GM18858 (cell line): ENCODE results near the gene CSH2.
A peak's percentile ranks its signal among the peaks of the same experiment; 100 is the strongest.
"Not testable (repeated sequence)": the region's sequence is repeated elsewhere in the genome, so short reads cannot be mapped to it uniquely, and the experiment has no call there.

ENCODE experiments used
- ATAC-seq: cut with Tn5 transposase; IDR thresholded peaks from one replicate; pipeline ENCODE4 v1.9.1; 2021; ENCODE audit not compliant: unreplicated experiment

Gene CSH2

DNA sequence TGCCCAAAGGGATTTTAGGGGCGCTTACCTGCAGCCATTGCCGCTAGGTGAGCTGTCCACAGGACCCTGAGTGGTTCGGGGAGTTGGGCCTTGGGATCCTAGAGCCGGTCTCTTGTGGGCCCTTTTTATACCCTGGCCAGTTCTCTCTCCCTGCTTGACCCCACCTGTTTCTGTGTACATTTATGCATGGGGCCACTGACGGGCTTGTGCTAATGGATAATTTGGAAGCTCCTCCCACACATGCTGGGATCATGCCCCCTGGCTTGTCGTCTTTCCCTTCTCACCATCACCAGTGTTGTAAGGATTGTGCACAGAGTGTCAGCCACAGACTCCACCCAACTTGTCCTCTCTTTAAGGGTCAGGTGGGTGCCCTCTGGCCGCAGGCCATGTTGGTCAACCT is at the start of gene CSH2:
CSH2 (minus strand) TSS at position 101 of the 400 bp plus-strand sequence; CDS start at position 38, 63 bp downstream.
- ATAC-seq: not testable (repeated sequence)

DNA sequence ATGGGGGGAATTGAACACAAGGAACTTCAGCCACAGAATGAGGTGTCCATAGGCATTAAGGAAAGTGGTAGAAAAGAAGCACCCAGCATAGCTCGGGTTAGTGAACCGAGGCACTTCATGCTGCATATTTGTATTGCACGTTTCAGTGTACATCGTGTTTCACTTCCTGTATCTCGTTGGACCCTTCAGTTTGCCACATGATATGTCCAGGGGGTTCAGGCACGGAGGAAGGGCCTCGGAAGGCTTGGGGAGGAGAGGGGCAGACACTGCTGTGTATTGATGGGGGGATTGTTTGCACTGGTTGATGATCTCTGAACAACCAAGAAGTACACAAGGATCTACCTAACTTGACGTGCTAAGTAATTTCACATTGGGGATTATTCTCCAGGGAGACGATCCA is 48.9 kb upstream of the CSH2 start:
- ATAC-seq: not testable (repeated sequence)

DNA sequence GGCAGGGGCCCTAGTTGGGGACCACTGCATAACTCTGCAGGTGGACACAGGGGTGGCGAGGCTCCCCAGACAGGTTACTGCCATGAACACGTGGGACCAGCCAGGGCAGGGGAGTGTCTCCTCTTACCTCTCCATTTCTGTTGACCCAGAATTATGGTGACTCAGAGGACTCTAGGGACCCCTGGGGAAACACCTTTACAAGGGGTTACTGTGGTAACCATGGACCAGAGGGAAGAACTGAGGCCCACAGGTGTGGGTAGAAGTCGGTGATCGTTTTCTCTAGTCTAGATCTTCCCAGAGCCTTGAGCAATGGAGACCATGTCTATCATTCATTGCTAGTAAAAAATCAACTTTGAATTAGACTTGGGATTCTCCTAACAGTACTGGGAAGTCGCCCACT is 47.3 kb upstream of the CSH2 start:
- not testable (repeated sequence) for ATAC-seq

DNA sequence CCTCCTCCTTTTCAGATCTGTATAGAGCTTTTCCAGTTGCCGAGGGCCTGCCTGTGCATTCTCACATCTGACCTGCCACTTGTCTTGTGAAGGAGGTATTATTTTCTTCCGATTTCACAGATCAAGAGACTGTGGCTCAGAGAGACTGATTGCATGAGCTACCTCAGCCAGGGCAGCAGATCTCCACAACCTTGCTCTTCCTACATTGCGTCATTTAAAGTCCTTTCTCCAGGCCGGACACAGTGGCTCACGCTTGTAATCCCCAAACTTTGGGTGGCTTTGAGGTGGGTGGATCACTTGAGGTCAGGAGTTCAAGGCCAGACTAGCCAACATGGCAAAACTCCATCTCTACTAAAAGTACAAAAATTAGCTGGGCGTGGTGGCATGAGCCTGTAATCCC is 46.6 kb upstream of the CSH2 start:
- not testable (repeated sequence) for ATAC-seq

DNA sequence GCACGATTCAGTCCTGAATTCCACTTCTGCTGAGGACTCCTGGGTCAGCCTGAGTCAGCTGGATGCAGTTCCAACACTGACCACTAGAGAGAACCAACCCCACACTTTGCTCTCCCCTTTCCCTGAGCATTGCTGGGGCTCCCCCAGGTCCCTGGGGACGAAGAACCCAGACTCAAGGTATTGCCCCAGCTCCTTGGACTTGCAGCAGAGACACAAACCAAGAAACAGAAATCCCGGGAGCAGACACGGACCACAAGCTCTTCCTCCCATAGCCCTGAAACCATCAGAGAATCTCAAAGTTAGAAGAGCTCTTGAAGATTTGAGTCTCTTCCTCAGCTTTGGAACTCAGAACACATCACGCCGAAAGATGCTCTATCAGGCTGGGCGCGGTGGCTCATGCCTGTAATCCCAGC is 45.8 kb upstream of the CSH2 start:
- ATAC-seq: peak; percentile 65

DNA sequence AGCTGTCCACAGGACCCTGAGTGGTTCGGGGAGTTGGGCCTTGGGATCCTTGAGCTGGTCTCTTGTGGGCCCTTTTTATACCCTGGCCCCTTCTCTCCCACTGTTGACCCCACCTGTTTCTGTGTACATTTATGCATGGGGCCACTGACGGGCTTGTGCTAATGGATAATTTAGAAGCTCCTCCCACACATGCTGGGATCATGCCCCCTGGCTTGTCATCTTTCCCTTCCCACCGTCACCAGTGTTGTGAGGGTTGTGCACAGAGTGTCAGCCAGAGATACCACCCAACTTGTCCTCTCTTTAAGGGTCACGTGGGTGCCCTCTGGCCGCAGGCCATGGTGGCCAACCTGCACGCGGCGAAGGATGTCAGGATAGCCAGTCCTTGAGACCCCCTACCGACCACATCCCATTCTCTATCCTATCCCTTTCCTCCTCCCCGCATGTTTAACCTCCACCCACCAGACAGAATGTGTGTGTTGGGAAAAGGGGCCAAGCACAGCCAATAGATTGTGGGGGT is 45.4 kb upstream of the CSH2 start, which contains the start of gene GH1:
GH1 (minus strand) TSS at position 51 of the 517 bp plus-strand sequence. CDS start 63 bp downstream, outside the sequence.
- ATAC-seq: not testable (repeated sequence)

DNA sequence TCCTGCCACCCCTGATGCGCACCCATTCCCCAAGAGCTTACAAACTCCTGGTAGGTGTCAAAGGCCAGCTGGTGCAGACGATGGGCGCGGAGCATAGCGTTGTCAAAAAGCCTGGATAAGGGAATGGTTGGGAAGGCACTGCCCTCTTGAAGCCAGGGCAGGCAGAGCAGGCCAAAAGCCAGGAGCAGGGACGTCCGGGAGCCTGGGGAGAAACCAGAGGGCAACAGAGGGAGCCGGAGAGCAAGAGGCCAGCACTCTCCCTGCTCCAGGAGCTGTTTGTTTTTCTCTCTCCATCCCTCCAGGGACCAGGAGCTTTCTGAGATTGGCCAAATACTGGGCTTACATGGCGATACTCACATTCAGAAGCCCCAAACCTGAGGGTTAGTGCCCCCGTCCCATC is 44.8 kb upstream of the CSH2 start:
- ATAC-seq: no peak

DNA sequence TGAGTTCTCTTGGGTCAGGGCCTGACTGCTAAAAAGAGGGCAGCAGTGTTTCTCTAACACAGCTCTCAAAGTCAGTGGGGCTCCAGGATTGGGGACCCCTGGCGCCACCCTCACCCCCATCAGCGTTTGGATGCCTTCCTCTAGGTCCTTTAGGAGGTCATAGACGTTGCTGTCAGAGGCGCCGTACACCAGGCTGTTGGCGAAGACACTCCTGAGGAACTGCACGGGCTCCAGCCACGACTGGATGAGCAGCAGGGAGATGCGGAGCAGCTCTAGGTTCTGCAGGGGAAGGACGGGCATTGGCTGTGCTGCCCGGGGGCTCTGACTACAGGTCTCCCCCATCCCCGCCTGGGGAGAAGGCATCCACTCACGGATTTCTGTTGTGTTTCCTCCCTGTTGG is 44.2 kb upstream of the CSH2 start:
- ATAC-seq: no peak

DNA sequence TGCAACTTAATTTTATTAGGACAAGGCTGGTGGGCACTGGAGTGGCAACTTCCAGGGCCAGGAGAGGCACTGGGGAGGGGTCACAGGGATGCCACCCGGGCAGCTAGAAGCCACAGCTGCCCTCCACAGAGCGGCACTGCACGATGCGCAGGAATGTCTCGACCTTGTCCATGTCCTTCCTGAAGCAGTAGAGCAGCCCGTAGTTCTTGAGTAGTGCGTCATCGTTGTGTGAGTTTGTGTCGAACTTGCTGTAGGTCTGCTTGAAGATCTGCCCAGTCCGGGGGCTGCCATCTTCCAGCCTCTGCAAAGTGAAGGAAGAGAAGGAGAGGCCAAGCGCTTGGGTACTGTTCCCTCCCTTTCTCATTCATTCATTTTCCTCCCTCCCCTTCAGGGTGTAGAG is 43.7 kb upstream of the CSH2 start:
- not testable (repeated sequence) for ATAC-seq

DNA sequence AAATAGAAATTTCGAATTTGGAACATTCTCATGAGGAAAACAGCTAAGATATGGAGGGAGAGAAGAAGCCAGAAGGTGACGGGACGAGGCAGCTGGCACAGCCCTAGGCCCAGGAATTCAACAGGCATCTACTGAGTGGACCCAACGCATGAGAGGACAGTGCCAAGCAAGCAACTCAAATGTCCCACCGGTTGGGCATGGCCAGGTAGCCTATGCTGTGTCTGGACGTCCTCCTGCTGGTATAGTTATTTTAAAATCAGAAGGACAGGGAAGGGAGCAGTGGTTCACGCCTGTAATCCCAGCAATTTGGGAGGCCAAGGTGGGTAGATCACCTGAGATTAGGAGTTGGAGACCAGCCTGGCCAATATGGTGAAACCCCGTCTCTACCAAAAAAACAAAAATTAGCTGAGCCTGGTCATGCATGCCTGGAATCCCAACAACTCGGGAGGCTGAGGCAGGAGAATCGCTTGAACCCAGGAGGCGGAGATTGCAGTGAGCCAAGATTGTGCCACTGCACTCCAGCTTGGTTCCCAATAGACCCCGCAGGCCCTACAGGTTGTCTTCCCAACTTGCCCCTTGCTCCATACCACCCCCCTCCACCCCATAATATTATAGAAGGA is 43.2 kb upstream of the CSH2 start:
- no peak for ATAC-seq

DNA sequence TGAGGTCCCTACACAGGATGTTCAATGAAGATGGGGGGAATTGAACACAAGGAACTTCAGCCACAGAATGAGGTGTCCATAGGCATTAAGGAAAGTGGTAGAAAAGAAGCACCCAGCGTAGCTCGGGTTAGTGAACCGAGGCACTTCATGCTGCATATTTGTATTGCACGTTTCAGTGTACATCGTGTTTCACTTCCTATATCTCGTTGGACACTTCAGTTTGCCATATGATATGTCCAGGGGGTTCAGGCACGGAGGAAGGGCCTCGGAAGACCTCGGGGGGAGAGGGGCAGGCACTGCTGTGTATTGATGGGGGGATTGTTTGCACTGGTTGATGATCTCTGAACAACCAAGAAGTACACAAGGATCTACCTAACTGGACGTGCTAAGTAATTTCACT is 42.3 kb upstream of the CSH2 start:
- not testable (repeated sequence) for ATAC-seq

DNA sequence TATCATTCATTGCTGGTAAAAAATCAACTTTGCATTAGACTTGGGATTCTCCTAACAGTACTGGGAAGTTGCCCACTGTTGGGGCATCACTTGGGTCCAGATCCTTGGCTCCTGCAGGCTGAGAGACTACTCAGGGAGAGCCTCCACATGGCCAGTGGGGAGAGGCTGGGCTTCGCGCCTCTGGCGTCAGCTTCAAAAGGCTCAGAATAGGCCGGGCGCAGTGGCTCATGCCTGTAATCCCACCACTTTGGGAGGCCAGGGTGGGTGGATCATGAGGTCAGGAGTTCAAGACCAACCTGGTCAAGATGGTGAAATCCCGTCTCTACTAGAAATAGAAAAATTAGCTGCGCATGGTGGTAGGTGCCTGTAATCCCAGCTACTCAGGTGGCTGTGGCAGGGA is 41.0 kb upstream of the CSH2 start:
- no peak for ATAC-seq

DNA sequence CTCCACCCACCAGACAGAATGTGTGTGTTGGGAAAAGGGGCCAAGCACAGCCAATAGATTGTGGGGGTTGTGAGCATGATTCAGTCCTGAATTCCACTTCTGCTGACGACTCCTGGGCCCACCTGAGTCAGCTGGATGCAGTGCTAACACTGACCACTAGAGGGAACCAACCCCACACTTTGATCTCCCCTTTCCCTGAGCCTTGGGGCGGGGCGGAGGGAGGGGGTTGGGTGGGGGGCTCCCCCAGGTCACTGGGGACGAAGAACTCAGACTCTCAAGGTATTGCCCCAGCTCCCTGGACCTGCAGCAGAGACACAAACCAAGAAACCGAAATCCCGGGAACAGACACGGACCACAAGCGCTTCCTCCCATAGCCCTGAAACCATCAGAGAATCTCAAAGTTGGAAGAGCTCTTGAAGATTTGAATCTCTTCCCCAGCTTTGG is 38.2 kb upstream of the CSH2 start:
- no peak for ATAC-seq

DNA sequence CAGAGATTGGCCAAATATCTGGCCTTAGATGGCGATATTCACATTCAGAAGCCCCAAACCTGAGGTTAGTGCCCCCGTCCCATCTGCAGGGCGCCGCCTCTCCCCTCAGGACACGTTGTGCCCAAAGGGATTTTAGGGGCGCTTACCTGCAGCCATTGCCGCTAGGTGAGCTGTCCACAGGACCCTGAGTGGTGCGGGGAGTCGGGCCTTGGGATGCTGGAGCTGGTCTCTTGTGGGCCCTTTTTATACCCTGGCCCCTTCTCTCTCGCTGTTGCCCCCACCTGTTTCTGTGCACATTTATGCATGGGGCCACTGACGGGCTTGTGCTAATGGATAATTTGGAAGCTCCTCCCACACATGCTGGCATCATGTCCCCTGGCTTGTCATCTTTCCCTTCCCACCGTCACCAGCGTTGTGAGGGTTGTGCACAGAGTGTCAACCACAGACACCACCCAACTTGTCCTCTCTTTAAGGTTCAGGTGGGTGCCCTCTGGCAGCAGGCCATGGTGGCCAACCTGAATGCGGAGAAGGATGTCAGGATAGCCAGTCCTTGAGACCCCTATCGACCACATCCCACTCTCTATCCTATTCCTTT is 37.7 kb upstream of the CSH2 start, which contains the start of gene CSHL1:
CSHL1 (minus strand) TSS at position 218 of the 595 bp plus-strand sequence; CDS start at position 156, 62 bp downstream.
- ATAC-seq: no peak

DNA sequence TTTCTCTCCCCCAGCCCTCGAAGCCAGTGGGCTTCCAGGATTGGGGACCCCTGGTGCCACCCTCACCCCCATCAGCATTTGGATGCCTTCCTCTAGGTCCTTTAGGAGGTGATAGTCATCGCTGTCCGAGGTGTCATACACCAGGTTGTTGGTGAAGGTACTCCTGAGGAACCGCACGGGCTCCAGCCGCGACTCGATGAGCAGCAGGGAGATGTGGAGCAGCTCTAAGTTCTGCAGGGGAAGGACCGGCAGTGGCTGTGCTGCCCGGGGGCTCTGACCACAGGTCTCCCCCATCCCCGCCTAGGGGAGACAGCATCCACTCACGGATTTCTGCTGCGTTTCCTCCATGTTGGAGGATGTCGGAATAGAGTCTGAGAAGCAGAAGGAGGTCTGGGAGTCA is 36.6 kb upstream of the CSH2 start:
- ATAC-seq: no peak

DNA sequence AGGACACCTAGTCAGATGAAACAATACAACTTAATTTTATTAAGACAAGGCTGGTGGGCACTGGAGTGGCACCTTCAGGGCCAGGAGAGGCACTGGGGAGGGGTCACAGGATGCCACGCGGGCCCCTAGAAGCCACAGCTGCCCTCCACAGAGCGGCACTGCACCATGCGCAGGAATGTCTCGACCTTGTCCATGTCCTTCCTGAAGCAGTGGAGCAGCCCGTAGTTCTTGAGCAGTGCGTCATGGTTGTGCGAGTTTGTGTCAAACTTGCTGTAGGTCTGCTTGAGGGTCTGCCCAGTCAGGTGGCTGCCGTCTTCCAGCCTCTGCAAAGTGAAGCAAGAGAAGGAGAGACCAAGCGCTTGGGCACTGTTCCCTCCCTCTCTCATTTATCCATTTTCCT is 36.1 kb upstream of the CSH2 start:
- not testable (repeated sequence) for ATAC-seq

DNA sequence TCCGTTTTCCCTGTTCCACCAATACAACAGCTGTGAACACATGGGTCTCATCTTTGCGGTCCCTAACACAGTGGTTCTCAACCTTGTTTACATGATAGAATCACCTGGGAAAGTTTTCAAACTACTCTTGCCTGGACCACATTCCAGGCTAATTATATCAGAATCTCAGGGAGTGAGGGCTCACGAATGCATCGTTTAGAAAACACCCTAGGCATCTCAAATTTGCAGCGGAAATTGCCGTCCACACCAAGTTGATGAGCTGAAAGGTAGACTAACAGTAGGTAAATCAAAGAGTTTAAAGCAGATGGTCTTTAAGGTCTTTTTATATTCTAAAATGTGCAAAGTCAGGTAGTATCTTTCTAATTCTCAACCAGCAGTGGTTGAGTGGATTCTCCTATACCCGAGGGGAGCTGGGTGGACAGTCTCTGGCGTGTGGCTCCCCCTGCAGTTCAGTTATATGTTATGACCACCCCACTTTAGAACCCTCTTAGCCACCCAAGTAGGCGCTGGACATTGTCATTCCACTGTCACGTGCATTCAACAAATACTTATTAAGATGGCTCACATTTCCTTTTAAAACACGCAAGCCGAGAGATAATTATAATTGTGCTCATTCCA is 33.8 kb upstream of the CSH2 start:
- not testable (repeated sequence) for ATAC-seq

DNA sequence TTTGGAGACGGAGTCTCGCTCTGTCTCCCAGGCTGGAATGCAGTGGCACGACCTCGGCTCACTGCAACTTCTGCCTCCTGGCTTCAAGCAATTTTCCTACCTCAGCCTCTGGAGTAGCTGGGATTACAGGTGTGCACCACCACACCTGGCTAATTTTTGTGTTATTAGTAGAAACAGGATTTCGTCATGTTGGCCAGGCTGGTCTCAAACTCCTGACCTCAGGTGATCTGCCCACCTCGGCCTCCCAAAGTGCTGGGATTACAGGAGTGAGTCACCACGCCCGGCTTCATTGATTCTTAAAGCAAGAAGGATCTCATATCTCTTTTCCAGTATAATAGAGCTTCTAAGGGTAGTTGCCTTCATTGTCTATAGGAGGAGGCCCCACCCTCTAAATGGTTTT is 31.3 kb upstream of the CSH2 start:
- not testable (repeated sequence) for ATAC-seq

DNA sequence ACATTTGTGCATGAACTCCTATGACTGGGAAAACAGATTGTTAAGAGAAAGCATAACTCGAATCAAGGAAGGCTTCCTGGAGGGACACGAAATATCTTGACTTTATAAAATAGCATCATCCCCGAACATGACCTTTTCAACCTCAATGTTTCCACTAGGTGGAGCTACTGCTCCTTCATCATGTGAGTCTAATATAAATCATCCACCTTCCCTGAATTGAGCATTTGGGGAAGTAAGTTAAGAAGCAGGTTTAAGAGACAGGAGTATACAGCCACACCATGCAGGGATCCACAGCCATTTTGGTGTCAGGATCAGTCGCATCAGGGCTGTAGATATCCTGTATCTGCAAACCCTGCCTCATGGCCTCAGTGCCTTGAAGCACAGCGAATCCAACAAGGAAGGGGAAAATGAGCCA is 30.3 kb upstream of the CSH2 start:
- not testable (repeated sequence) for ATAC-seq

DNA sequence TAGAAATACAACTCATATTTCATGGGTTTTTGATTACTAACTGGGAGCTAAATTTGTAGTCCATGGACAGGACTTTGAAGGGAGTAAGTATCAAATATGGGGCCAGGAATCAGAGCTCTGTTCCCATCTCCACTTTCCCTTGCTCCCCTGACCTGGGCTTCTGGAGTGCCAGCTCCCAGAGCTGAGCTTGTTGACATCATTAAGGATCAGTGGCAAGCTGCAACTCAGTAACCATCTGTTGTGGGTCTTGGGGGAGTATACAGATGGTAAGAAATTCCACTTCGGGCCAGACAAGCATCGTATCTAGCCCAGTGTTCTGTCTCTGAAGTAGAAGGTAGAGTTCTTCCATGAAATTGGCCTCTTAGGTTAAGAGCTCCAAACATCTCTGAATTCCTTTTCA is 28.5 kb upstream of the CSH2 start:
- ATAC-seq: not testable (repeated sequence)

DNA sequence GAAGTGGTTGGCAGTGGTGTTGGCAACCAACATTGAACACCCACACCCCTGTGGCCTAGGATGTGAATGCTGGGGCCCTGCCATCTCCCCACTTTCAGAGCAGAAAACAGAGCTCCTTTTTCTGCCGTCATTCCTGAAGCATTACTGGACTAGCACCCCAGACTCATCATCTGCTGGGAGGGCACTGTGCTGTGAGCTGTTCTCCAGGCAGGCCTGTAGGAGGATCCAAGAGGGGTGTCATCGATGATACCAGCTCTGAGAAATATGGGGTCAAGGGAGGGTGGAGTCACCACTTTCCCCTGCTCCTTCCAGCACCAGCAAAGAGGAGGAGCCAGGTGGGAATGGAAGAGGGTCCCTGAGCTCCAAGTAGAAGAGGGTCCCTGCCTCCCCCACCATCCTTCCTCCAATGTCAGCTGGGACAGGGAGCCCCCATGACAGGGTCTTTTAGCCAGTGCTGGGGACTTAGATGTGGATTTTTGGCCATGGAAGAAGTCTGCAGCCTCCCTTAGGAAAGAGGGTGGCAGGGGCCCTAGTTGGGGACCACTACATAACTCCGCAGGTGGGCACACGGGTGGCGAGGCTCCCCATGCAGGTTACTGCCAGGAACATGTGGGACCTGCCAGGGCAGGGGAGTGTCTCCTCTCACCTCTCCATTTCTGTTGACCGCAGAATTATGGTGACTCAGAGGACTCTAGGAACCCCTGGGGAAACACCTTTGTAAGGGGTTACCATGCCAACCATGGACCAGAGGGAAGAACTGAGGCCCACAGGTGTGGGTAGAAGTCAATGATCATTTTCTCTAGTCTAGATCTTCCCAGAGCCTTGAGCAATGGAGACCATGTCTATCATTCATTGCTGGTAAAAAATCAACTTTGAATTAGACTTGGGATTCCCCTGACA is 25.7 kb upstream of the CSH2 start:
- ATAC-seq: not testable (repeated sequence)
